GM12878 (cell line): ENCODE results near the gene PYM1. TPM values are rescaled to one million over a fixed set of nuclear protein-coding genes. Genes with fewer than 3 reads are reported as not detected.

ENCODE experiments used
- BHLHE40 ChIP-seq, 2 experiments: fragments of 450-650 bp in 1 of 2; IDR thresholded peaks; 2 replicates each; pipeline ENCODE4 v1.6.1; 2011 to 2017; ENCODE audit warnings: low read depth in 2 of 2, borderline replicate concordance in 1 of 2, improper control_type of control experiment in 1 of 2, low read length in 1 of 2, mild to moderate bottlenecking in 1 of 2
- CEBPZ ChIP-seq: fragments of 150-350 bp; IDR thresholded peaks from 2 replicates; pipeline ENCODE4 v1.6.1; 2016; ENCODE audit warnings: low read depth, low read length
- CREM ChIP-seq: IDR thresholded peaks from 2 replicates; pipeline ENCODE4 v1.6.1; 2014; ENCODE audit warnings: antibody characterized with exemption, low read depth
- HDGF ChIP-seq: fragments of 450-650 bp; IDR thresholded peaks from 2 replicates; pipeline ENCODE4 v1.6.1; 2016; ENCODE audit warnings: antibody characterized with exemption
- MEF2A ChIP-seq: IDR thresholded peaks from 2 replicates; pipeline ENCODE4 v1.6.1; 2011; ENCODE audit warnings: low read depth, mild to moderate bottlenecking, low read length, moderate library complexity; ENCODE audit not compliant: insufficient read depth
- NFYA ChIP-seq: IDR thresholded peaks from 2 replicates; pipeline ENCODE4 v1.6.1; 2011; ENCODE audit warnings: low read depth, mild to moderate bottlenecking, low read length, improper control_type of control experiment, borderline replicate concordance
- NFYB ChIP-seq: IDR thresholded peaks from 2 replicates; pipeline ENCODE4 v1.6.1; 2011; ENCODE audit warnings: low read depth, mild to moderate bottlenecking, low read length, improper control_type of control experiment, moderate library complexity; ENCODE audit not compliant: insufficient read depth
- NR2F1 ChIP-seq: fragments of 450-650 bp; conservative IDR thresholded peaks from 2 replicates; pipeline ENCODE4 v1.6.1; 2017; ENCODE audit warnings: mild to moderate bottlenecking
- PML ChIP-seq: IDR thresholded peaks from 2 replicates; pipeline ENCODE4 v1.6.1; 2012; ENCODE audit warnings: low read length, inconsistent platforms
- POLR2AphosphoS5 ChIP-seq: IDR thresholded peaks from 2 replicates; pipeline ENCODE4 v1.6.1; 2011; ENCODE audit warnings: mild to moderate bottlenecking, low read length, inconsistent platforms
- POU2F2 ChIP-seq: IDR thresholded peaks from 3 replicates; pipeline ENCODE4 v1.6.1; 2011; ENCODE audit warnings: low read depth, mild to moderate bottlenecking, low read length, borderline replicate concordance
- SPI1 ChIP-seq: IDR thresholded peaks from 2 replicates; pipeline ENCODE4 v1.6.1; 2011; ENCODE audit warnings: low read depth, mild to moderate bottlenecking, low read length, moderate library complexity, borderline replicate concordance; ENCODE audit not compliant: insufficient read depth
- TAF1 ChIP-seq: IDR thresholded peaks from 2 replicates; pipeline ENCODE4 v1.6.1; 2011; ENCODE audit warnings: mild to moderate bottlenecking, low read depth, low read length, borderline replicate concordance
- TCF12 ChIP-seq: IDR thresholded peaks from 2 replicates; pipeline ENCODE4 v1.6.1; 2011; ENCODE audit warnings: low read depth, mild to moderate bottlenecking, low read length
- TCF3 ChIP-seq: IDR thresholded peaks from 2 replicates; pipeline ENCODE4 v1.6.1; 2012; ENCODE audit warnings: low read depth, mild to moderate bottlenecking, low read length, borderline replicate concordance; ENCODE audit not compliant: insufficient read depth
- USF1 ChIP-seq: IDR thresholded peaks from 2 replicates; pipeline ENCODE4 v1.6.1; 2011; ENCODE audit warnings: borderline replicate concordance, low read depth, mild to moderate bottlenecking, moderate library complexity, mixed read lengths, low read length; ENCODE audit not compliant: insufficient read depth; ENCODE audit errors: extremely low read length
- WRNIP1 ChIP-seq: IDR thresholded peaks from 2 replicates; pipeline ENCODE4 v1.6.1; 2011; ENCODE audit warnings: low read depth, low read length, improper control_type of control experiment, borderline replicate concordance
- polyA plus RNA-seq, 11 experiments: library from polyadenylated mRNA; depleted of rRNA in 4 of 11; unstranded in 6 of 11; stranded (reverse) in 5 of 11; fragments of >200 nt; fragmentation: Nextera tagmentation in 4 of 11; fragmentation: Illumina TruSeq in 1 of 11; extraction: Ambion mirVana in 4 of 11; extraction: Trizol in 1 of 11; gene quantifications; 1 replicate in 1 of 11; 2 replicates in 10 of 11; pipeline versions ENCODE4 v1.2.1 to v1.2.3, GENCODE V29; 2011 to 2016; ENCODE audit warnings: inconsistent platforms in 2 of 11, missing spikeins in 2 of 11, low read depth in 1 of 11
- total RNA-seq, 4 experiments: library from RNA; depleted of rRNA in 3 of 4; stranded (reverse); fragments of >200 nt in 3 of 4; fragmentation: Illumina TruSeq in 1 of 4; extraction: Trizol in 1 of 4; gene quantifications; 2 replicates each; pipeline versions ENCODE4 v1.2.1 to v1.2.3, GENCODE V29; 2013 to 2021
- TF ChIP-seq, protein P1 (sequence below): IDR thresholded peaks from 2 replicates; pipeline ENCODE4 v1.6.1; 2012; ENCODE audit warnings: low read depth, low read length, improper control_type of control experiment
- TF ChIP-seq, protein P2 (sequence below): fragments of 450-650 bp; IDR thresholded peaks from 2 replicates; pipeline ENCODE4 v1.6.1; 2017; ENCODE audit warnings: mild to moderate bottlenecking, moderate library complexity

The PYM1 gene
- total and polyA plus RNA-seq, 10 of the 15 experiments (the other 5 are each of a cell fraction or from before 2014, with no cell fraction given), result 33.9 to 93.4 (median 55.8) TPM

- no peak for TF ChIP-seq SPI1
- TF ChIP-seq, protein P1, sequence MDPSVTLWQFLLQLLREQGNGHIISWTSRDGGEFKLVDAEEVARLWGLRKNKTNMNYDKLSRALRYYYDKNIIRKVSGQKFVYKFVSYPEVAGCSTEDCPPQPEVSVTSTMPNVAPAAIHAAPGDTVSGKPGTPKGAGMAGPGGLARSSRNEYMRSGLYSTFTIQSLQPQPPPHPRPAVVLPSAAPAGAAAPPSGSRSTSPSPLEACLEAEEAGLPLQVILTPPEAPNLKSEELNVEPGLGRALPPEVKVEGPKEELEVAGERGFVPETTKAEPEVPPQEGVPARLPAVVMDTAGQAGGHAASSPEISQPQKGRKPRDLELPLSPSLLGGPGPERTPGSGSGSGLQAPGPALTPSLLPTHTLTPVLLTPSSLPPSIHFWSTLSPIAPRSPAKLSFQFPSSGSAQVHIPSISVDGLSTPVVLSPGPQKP, result no peak
- no peak for TF ChIP-seq MEF2A
- TF ChIP-seq, protein P2, sequence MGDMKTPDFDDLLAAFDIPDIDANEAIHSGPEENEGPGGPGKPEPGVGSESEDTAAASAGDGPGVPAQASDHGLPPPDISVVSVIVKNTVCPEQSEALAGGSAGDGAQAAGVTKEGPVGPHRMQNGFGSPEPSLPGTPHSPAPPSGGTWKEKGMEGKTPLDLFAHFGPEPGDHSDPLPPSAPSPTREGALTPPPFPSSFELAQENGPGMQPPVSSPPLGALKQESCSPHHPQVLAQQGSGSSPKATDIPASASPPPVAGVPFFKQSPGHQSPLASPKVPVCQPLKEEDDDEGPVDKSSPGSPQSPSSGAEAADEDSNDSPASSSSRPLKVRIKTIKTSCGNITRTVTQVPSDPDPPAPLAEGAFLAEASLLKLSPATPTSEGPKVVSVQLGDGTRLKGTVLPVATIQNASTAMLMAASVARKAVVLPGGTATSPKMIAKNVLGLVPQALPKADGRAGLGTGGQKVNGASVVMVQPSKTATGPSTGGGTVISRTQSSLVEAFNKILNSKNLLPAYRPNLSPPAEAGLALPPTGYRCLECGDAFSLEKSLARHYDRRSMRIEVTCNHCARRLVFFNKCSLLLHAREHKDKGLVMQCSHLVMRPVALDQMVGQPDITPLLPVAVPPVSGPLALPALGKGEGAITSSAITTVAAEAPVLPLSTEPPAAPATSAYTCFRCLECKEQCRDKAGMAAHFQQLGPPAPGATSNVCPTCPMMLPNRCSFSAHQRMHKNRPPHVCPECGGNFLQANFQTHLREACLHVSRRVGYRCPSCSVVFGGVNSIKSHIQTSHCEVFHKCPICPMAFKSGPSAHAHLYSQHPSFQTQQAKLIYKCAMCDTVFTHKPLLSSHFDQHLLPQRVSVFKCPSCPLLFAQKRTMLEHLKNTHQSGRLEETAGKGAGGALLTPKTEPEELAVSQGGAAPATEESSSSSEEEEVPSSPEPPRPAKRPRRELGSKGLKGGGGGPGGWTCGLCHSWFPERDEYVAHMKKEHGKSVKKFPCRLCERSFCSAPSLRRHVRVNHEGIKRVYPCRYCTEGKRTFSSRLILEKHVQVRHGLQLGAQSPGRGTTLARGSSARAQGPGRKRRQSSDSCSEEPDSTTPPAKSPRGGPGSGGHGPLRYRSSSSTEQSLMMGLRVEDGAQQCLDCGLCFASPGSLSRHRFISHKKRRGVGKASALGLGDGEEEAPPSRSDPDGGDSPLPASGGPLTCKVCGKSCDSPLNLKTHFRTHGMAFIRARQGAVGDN, result no peak
- TF ChIP-seq CEBPZ, result peak; percentile 100
- peak; percentile 31; the same call in 1 of the 3 replicates for TF ChIP-seq POU2F2
- peak; percentile 85 for TF ChIP-seq PML
- peak; percentile 67; the same call in 1 of the 2 replicates for TF ChIP-seq TCF3
- peak; percentile 78; the same call in 1 of the 2 replicates for TF ChIP-seq NR2F1
- TF ChIP-seq NFYB, result peak; percentile 94
- peak; percentile 95; the same call in 1 of the 2 replicates for TF ChIP-seq HDGF
- TF ChIP-seq WRNIP1, result 0 out of 2 replicates have a peak, but pooled peaks have one; percentile 35
- TF ChIP-seq USF1, result peak; percentile 12
- peak; percentile 81 for TF ChIP-seq TAF1
- TF ChIP-seq CREM, result peak; percentile 96
- TF ChIP-seq TCF12, result peak; percentile 85
- peak; percentile 94 for TF ChIP-seq POLR2AphosphoS5
- TF ChIP-seq NFYA, result peak; percentile 94
- peak in 1 of 2 experiments; percentile 31; a peak in 2 of 4 replicates for TF ChIP-seq BHLHE40 (IDR thresholded peaks at IDR 0.05; ENCODE audit: borderline replicate concordance in 1 of 2, low read depth in 2 of 2, low read length in 1 of 2)
These were observed 46.1 kb upstream of the PYM1 start, which contains the start of gene RAB5B (continued) for GRCh38 chr12:55973599-55974307.
